ENCODE measurements around the gene TMC1. TPM values are rescaled to one million over a fixed set of nuclear protein-coding genes. Genes with fewer than 3 reads are reported as not detected.

Gene TMC1
- total and polyA plus RNA-seq, 2 of the 13 experiments (the other 11 are each of a cell fraction or from before 2014, with no cell fraction given), result 0.02 to 0.03 TPM

DNA sequence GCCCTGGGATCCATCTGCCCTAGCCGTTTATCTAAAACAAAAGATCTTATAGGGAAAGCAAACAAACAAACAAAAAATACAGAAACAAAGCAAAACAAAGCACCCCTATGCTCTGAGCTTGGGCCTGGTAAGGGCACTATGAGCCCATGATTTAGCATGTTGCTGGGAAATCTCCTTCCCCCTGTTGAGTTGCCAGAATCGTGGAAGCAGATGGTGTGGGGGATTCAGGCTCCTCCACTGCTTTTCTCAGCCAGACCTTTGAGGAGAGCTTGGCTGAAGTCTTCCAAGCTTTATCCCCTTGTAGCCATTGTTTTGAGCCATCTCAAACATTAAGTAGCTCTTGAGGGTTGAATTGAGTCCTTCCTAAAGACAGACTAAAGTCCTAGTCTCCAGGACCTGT is 29.9 kb downstream of the TMC1 start (continued):
- TF ChIP-seq, protein P1, sequence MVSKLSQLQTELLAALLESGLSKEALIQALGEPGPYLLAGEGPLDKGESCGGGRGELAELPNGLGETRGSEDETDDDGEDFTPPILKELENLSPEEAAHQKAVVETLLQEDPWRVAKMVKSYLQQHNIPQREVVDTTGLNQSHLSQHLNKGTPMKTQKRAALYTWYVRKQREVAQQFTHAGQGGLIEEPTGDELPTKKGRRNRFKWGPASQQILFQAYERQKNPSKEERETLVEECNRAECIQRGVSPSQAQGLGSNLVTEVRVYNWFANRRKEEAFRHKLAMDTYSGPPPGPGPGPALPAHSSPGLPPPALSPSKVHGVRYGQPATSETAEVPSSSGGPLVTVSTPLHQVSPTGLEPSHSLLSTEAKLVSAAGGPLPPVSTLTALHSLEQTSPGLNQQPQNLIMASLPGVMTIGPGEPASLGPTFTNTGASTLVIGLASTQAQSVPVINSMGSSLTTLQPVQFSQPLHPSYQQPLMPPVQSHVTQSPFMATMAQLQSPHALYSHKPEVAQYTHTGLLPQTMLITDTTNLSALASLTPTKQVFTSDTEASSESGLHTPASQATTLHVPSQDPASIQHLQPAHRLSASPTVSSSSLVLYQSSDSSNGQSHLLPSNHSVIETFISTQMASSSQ (IDR thresholded peaks at IDR 0.05; ENCODE audit: low read depth), result no peak
- TF ChIP-seq, protein P1 (CRISPR knock-in tag; IDR thresholded peaks at IDR 0.05; ENCODE audit: borderline replicate concordance), result no peak
- TF ChIP-seq, protein P2, sequence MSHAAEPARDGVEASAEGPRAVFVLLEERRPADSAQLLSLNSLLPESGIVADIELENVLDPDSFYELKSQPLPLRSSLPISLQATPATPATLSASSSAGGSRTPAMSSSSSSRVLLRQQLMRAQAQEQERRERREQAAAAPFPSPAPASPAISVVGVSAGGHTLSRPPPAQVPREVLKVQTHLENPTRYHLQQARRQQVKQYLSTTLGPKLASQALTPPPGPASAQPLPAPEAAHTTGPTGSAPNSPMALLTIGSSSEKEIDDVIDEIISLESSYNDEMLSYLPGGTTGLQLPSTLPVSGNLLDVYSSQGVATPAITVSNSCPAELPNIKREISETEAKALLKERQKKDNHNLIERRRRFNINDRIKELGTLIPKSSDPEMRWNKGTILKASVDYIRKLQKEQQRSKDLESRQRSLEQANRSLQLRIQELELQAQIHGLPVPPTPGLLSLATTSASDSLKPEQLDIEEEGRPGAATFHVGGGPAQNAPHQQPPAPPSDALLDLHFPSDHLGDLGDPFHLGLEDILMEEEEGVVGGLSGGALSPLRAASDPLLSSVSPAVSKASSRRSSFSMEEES (CRISPR knock-in tag; IDR thresholded peaks at IDR 0.05), result no peak
- no peak for TF ChIP-seq MTF2 (CRISPR knock-in tag; IDR thresholded peaks at IDR 0.05; ENCODE audit: borderline replicate concordance)
- no peak for TF ChIP-seq ZNF501 (CRISPR knock-in tag; IDR thresholded peaks at IDR 0.05)
- TF ChIP-seq ZNF263 (CRISPR knock-in tag; IDR thresholded peaks at IDR 0.05), result no peak

DNA sequence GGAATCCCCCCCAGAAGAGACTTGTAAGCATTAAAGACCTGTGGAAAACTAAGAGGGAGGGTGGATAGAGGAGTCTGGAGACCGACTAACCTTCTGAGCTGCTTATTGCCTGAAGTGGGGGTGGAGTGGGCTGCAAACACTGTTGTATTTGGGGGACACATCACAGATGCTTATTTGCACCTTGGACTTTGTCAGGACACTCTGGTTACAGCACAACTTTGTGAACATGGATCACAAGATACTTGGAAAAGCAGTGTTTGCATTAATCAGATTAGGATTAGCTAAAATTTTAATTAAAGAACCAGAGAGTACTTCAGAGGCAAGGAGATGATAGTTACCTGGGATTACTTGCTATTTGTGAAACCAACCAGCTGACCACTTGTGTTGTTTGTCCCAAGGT is 30.9 kb downstream of the TMC1 start:
- ChIA-PET POLR2A (no interaction called here), CTCF (ENCODE audit: low intra/inter-chr PET ratio, low total read pairs) (no interaction called here)
- no peak for TF ChIP-seq ZSCAN29 (CRISPR knock-in tag; conservative IDR thresholded peaks at IDR 0.05)
- TF ChIP-seq, protein P3, sequence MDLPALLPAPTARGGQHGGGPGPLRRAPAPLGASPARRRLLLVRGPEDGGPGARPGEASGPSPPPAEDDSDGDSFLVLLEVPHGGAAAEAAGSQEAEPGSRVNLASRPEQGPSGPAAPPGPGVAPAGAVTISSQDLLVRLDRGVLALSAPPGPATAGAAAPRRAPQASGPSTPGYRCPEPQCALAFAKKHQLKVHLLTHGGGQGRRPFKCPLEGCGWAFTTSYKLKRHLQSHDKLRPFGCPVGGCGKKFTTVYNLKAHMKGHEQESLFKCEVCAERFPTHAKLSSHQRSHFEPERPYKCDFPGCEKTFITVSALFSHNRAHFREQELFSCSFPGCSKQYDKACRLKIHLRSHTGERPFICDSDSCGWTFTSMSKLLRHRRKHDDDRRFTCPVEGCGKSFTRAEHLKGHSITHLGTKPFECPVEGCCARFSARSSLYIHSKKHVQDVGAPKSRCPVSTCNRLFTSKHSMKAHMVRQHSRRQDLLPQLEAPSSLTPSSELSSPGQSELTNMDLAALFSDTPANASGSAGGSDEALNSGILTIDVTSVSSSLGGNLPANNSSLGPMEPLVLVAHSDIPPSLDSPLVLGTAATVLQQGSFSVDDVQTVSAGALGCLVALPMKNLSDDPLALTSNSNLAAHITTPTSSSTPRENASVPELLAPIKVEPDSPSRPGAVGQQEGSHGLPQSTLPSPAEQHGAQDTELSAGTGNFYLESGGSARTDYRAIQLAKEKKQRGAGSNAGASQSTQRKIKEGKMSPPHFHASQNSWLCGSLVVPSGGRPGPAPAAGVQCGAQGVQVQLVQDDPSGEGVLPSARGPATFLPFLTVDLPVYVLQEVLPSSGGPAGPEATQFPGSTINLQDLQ (CRISPR knock-in tag; IDR thresholded peaks at IDR 0.05), result no peak
- TF ChIP-seq HNF4A (CRISPR knock-in tag; IDR thresholded peaks at IDR 0.05), result 0 out of 2 replicates have a peak, but pooled peaks have one; percentile 10
- no peak for TF ChIP-seq ZNF713 (CRISPR knock-in tag; IDR thresholded peaks at IDR 0.05)

More for the DNA sequence above, 30.9 kb downstream of the TMC1 start:
- H3K79me2 ChIP-seq (ENCODE audit: insufficient read depth, low read length), result no peaks in the 10 kb centered on the region
- no peaks in the 10 kb centered on the region for H4K20me1 ChIP-seq (ENCODE audit: insufficient read depth, low read length)
- no peaks in the 10 kb centered on the region for H3K9me3 ChIP-seq (ENCODE audit: low read length)
- H3K4me3 ChIP-seq (replicated peaks in 1 of 3; ENCODE audit: insufficient read depth in 1 of 3, low read depth in 2 of 3, low read length in 3 of 3), result no peak overlapping the region
- no TSS peak for BruUV-seq (replicated peaks)
- no peak overlapping the region for H3K4me2 ChIP-seq (ENCODE audit: low read depth, low read length)
- H3K36me3 ChIP-seq (replicated peaks in 1 of 2; ENCODE audit: control insufficient read depth in 1 of 2, insufficient read depth in 2 of 2, low read length in 2 of 2), result no peaks in the 10 kb centered on the region
- no peak overlapping the region for H2AFZ ChIP-seq (ENCODE audit: low read length)
- peaks cover 43% of the 10 kb centered on the region for H3K4me1 ChIP-seq (ENCODE audit: insufficient read depth, low read length)
- H3K9ac ChIP-seq (ENCODE audit: insufficient read depth, low read depth, low read length), result no peak overlapping the region
- in situ Hi-C loops (cut with HindIII; ENCODE audit: extremely low pct_ligation_motif_present, low pct_unique_long_range_greater_than_20kb), result no loop called here
- no peak overlapping the region for H3K27ac ChIP-seq (ENCODE audit: extremely low read length, insufficient read depth, low read length)
- ATAC-seq (no peak), FAIRE-seq (no peak), DNase-seq (ENCODE audit: low spot score) (no peak)
- intact Hi-C loops (cut with micrococcal nuclease; ENCODE audit: unreplicated experiment), result no loop called here
- no peaks in the 10 kb centered on the region; a peak in 1 of 5 replicates for H3K27me3 ChIP-seq (ENCODE audit: control insufficient read depth in 1 of 2, insufficient read depth in 2 of 2, low read length in 2 of 2)
- WGBS (ENCODE audit: low lambda C conversion rate), result 5% methylated on average over 1 of the region's 1 CpG

Measured in HepG2 (cell line).